IMR-90 (cell line): ENCODE results near the gene LRP1B. TPM values are rescaled to one million over a fixed set of nuclear protein-coding genes. Genes with fewer than 3 reads are reported as not detected.

Experiments
- ATAC-seq: fragments of 200-7000 bp; cut with Tn5 transposase; 2 replicates; pipeline ENCODE4 v1.9.1; 2020; ENCODE audit warnings: low read depth, mild to moderate bottlenecking, moderate library complexity
- BruUV-seq: library from RNA; stranded (reverse); fragments of 400-500 nt; replicated peaks from 2 replicates; lab custom pipeline; 2021; lab: Mats Ljungman, UMichigan
- CTCF ChIA-PET: fragments of 300-600 bp; formaldehyde crosslinking; extraction: SDS; loops from one replicate; lab custom pipeline; 2021; ENCODE audit warnings: antibody characterized with exemption; lab: Yijun Ruan, JAX
- POLR2A ChIA-PET: fragments of 300-600 bp; sonication (Branson Sonifier 250); formaldehyde crosslinking; loops from one replicate; lab custom pipeline; 2022; ENCODE audit warnings: antibody characterized with exemption; ENCODE audit not compliant: unreplicated experiment; lab: Charles Lee
- DNase-seq: peaks from one replicate; pipeline ENCODE4 v3.0.0; 2013
- H2AFZ ChIP-seq: replicated peaks from 2 replicates; pipeline ENCODE3; 2013; ENCODE audit warnings: low read length, mild to moderate bottlenecking; ENCODE audit not compliant: poor library complexity
- H2AK5ac ChIP-seq: 2 replicates; pipeline ENCODE4 v1.6.1; 2013; ENCODE audit warnings: low read depth, low read length, inconsistent platforms
- H2AK9ac ChIP-seq: replicated peaks from 2 replicates; pipeline ENCODE3; 2013; ENCODE audit warnings: mild to moderate bottlenecking, low read depth, low read length, moderate library complexity; ENCODE audit not compliant: poor library complexity
- H2BK120ac ChIP-seq: 2 replicates; pipeline ENCODE4 v1.6.1; 2013; ENCODE audit warnings: low read depth, low read length, inconsistent platforms
- H2BK15ac ChIP-seq: 3 replicates; pipeline ENCODE4 v1.6.1; 2013; ENCODE audit warnings: low read depth, low read length, inconsistent platforms
- H2BK20ac ChIP-seq: 2 replicates; pipeline ENCODE4 v1.6.1; 2013; ENCODE audit warnings: low read depth, mild to moderate bottlenecking, inconsistent platforms, low read length, moderate library complexity
- H2BK5ac ChIP-seq: 2 replicates; pipeline ENCODE4 v1.6.1; 2013; ENCODE audit warnings: mild to moderate bottlenecking, low read depth, low read length, inconsistent platforms; ENCODE audit not compliant: poor library complexity, severe bottlenecking
- H3K14ac ChIP-seq: replicated peaks from 2 replicates; pipeline ENCODE4 v1.6.1; 2013; ENCODE audit warnings: low read depth, low read length, inconsistent platforms
- H3K18ac ChIP-seq: 2 replicates; pipeline ENCODE4 v1.6.1; 2013; ENCODE audit warnings: low read depth, low read length, control low read depth
- H3K23ac ChIP-seq: 2 replicates; pipeline ENCODE4 v1.6.1; 2013; ENCODE audit warnings: low read depth, low read length, inconsistent platforms
- H3K27ac ChIP-seq: 2 replicates; pipeline ENCODE4 v1.5.1; 2013; ENCODE audit warnings: mild to moderate bottlenecking, control low read depth, low read length; ENCODE audit not compliant: insufficient read depth
- H3K27me3 ChIP-seq: 2 replicates; pipeline ENCODE4 v1.6.1; 2013; ENCODE audit warnings: low read length; ENCODE audit not compliant: control insufficient read depth, insufficient read depth
- H3K36me3 ChIP-seq: 2 replicates; pipeline ENCODE4 v1.6.1; 2013; ENCODE audit warnings: low read length, mixed read lengths; ENCODE audit not compliant: control insufficient read depth, insufficient read depth
- H3K4ac ChIP-seq: 2 replicates; pipeline ENCODE4 v1.6.1; 2013; ENCODE audit warnings: low read depth, low read length, inconsistent platforms
- H3K4me1 ChIP-seq: 2 replicates; pipeline ENCODE4 v1.6.1; 2013; ENCODE audit warnings: low read length, mixed read lengths; ENCODE audit not compliant: control insufficient read depth, insufficient read depth
- H3K4me2 ChIP-seq: 2 replicates; pipeline ENCODE4 v1.6.1; 2013; ENCODE audit warnings: low read depth, mild to moderate bottlenecking, control low read depth, low read length, moderate library complexity
- H3K4me3 ChIP-seq: 2 replicates; pipeline ENCODE4 v1.5.1; 2013; ENCODE audit warnings: low read depth, mild to moderate bottlenecking, control low read depth, low read length, moderate library complexity; ENCODE audit not compliant: insufficient read depth
- H3K56ac ChIP-seq: 2 replicates; pipeline ENCODE4 v1.6.1; 2013; ENCODE audit warnings: low read length, inconsistent platforms; ENCODE audit not compliant: insufficient read depth; ENCODE audit errors: extremely low read depth
- H3K79me1 ChIP-seq, 2 experiments: 2 replicates each; pipeline ENCODE4 v1.6.1; 2013; ENCODE audit warnings: low read length in 2 of 2, inconsistent platforms in 1 of 2, low read depth in 1 of 2
- H3K9ac ChIP-seq: 2 replicates; pipeline ENCODE4 v1.6.1; 2013; ENCODE audit warnings: low read depth, low read length, control low read depth
- H3K9me1 ChIP-seq: 2 replicates; pipeline ENCODE4 v1.6.1; 2013; ENCODE audit warnings: low read length, inconsistent platforms; ENCODE audit not compliant: insufficient read depth
- H3K9me3 ChIP-seq: 2 replicates; pipeline ENCODE4 v1.6.1; 2013; ENCODE audit warnings: low read length; ENCODE audit not compliant: control insufficient read depth, insufficient read depth
- H4K20me1 ChIP-seq: 2 replicates; pipeline ENCODE4 v1.6.1; 2013; ENCODE audit warnings: low read length, inconsistent platforms; ENCODE audit not compliant: insufficient read depth
- H4K5ac ChIP-seq: 2 replicates; pipeline ENCODE4 v1.6.1; 2013; ENCODE audit warnings: mild to moderate bottlenecking, low read depth, low read length, control low read depth
- H4K8ac ChIP-seq, 2 experiments: 2 replicates each; pipeline ENCODE4 v1.6.1; 2013; ENCODE audit warnings: low read depth in 2 of 2, low read length in 2 of 2, control low read depth in 1 of 2, inconsistent platforms in 1 of 2
- H4K91ac ChIP-seq: 2 replicates; pipeline ENCODE4 v1.6.1; 2013; ENCODE audit warnings: low read depth, low read length, inconsistent platforms; ENCODE audit not compliant: insufficient read depth
- BHLHE40 ChIP-seq: fragments of 150-350 bp; IDR thresholded peaks from 2 replicates; pipeline ENCODE4 v1.6.1; 2016; ENCODE audit warnings: mild to moderate bottlenecking, low read depth, low read length
- CEBPB ChIP-seq: IDR thresholded peaks from 2 replicates; pipeline ENCODE4 v1.6.1; 2012; ENCODE audit warnings: low read depth, low read length, improper control_type of control experiment
- CHD1 ChIP-seq: IDR thresholded peaks from 2 replicates; pipeline ENCODE4 v1.6.1; 2012; ENCODE audit warnings: low read depth, low read length, improper control_type of control experiment
- CTCF ChIP-seq: conservative IDR thresholded peaks from 2 replicates; pipeline ENCODE4 v1.5.1; 2012; ENCODE audit warnings: mild to moderate bottlenecking, low read depth, low read length, improper control_type of control experiment
- FOS ChIP-seq: fragments of 150-350 bp; IDR thresholded peaks from 2 replicates; pipeline ENCODE4 v1.6.1; 2016; ENCODE audit warnings: low read depth, low read length
- MAFK ChIP-seq: IDR thresholded peaks from 2 replicates; pipeline ENCODE4 v1.6.1; 2012; ENCODE audit warnings: low read depth, low read length, improper control_type of control experiment
- MAZ ChIP-seq: IDR thresholded peaks from 2 replicates; pipeline ENCODE4 v1.6.1; 2012; ENCODE audit warnings: low read depth, mild to moderate bottlenecking, low read length, improper control_type of control experiment, moderate library complexity, borderline replicate concordance
- MXI1 ChIP-seq: IDR thresholded peaks from 2 replicates; pipeline ENCODE4 v1.6.1; 2012; ENCODE audit warnings: low read depth, mild to moderate bottlenecking, low read length, moderate library complexity, borderline replicate concordance
- NFE2L2 ChIP-seq: fragments of 150-350 bp; IDR thresholded peaks from 2 replicates; pipeline ENCODE4 v1.6.1; 2016; ENCODE audit warnings: low read depth, mild to moderate bottlenecking, low read length
- POLR2A ChIP-seq: IDR thresholded peaks from 2 replicates; pipeline ENCODE4 v1.6.1; 2012; ENCODE audit warnings: mild to moderate bottlenecking, low read depth, low read length
- RAD21 ChIP-seq: IDR thresholded peaks from 2 replicates; pipeline ENCODE4 v1.6.1; 2012; ENCODE audit warnings: low read length, improper control_type of control experiment
- RCOR1 ChIP-seq: IDR thresholded peaks from 2 replicates; pipeline ENCODE4 v1.6.1; 2012; ENCODE audit warnings: mild to moderate bottlenecking, low read length, improper control_type of control experiment; ENCODE audit not compliant: insufficient replicate concordance
- RFX5 ChIP-seq: IDR thresholded peaks from 2 replicates; pipeline ENCODE4 v1.8.0; 2012; ENCODE audit warnings: low read depth, mild to moderate bottlenecking, low read length, moderate library complexity
- SMC3 ChIP-seq: fragments of 150-350 bp; IDR thresholded peaks from 2 replicates; pipeline ENCODE4 v1.6.1; 2016; ENCODE audit warnings: low read depth, mild to moderate bottlenecking, antibody characterized with exemption, low read length, moderate library complexity
- WGBS, 2 experiments: methylation state at CpG; one replicate each; pipeline versions ENCODE4 v1.1.5 to v1.1.7; 2013; ENCODE audit warnings: missing lambda C conversion rate in 2 of 2; ENCODE audit not compliant: insufficient read length in 1 of 2; ENCODE audit errors: extremely low coverage in 2 of 2; 5-methylcytosine and 5-hydroxymethylcytosine counted together
- dilution Hi-C: fragments of 300-500 bp; cut with HindIII; formaldehyde crosslinking; loops from one replicate; pipeline ENCODE4 v1.14.3; 2018; ENCODE audit warnings: low sequenced_read_pairs; ENCODE audit not compliant: unreplicated experiment
- in situ Hi-C: fragments of 300-500 bp; cut with MboI; formaldehyde crosslinking; loops from 3 replicates; pipeline ENCODE4 v1.14.3; 2019; ENCODE audit warnings: low sequenced_read_pairs, inconsistent platforms, mixed read lengths
- intact Hi-C: fragments of 100-400 bp; cut with micrococcal nuclease; formaldehyde crosslinking; loops from 2 replicates; pipeline ENCODE4 v1.10.0; 2022
- polyA plus RNA-seq, 3 experiments: library from polyadenylated mRNA; depleted of rRNA; stranded (reverse); fragments of >200 nt; gene quantifications; 2 replicates each; pipeline ENCODE4 v1.2.3, GENCODE V29; 2012; ENCODE audit warnings: low replicate concordance in 1 of 3
- total RNA-seq: library from RNA; depleted of rRNA; stranded (reverse); fragments of >200 nt; gene quantifications from 2 replicates; pipeline ENCODE4 v1.2.3, GENCODE V29; 2012
- TF ChIP-seq, protein P1 (sequence below): fragments of 150-350 bp; IDR thresholded peaks from 2 replicates; pipeline ENCODE4 v1.6.1; 2017; ENCODE audit warnings: mild to moderate bottlenecking, antibody characterized with exemption, low read length, low read depth
- TF ChIP-seq, protein P2 (sequence below): fragments of 150-350 bp; IDR thresholded peaks from 2 replicates; pipeline ENCODE4 v1.6.1; 2016; ENCODE audit warnings: low read depth, mild to moderate bottlenecking, low read length, moderate library complexity, borderline replicate concordance

Gene LRP1B
- total and polyA plus RNA-seq, 2 of the 4 experiments (the other 2 are of a cell fraction), result under 0.01 to 0.02 TPM

- Histone ChIP-seq H2AK5ac (no peak overlapping the region), H3K79me1 (no peaks in the 10 kb centered on the region), H3K4me2 (no peak overlapping the region), H3K4me1 (no peaks in the 10 kb centered on the region), H3K4me3 (no peak overlapping the region), H3K36me3 (no peaks in the 10 kb centered on the region), H2BK15ac (no peak overlapping the region), H3K27ac (no peak overlapping the region), H4K91ac (no peak overlapping the region), H4K8ac (no peak overlapping the region), H2BK5ac (no peak overlapping the region), H2AK9ac (no peak overlapping the region), H3K9me1 (no peaks in the 10 kb centered on the region), H4K5ac (no peak overlapping the region), H3K23ac (no peak overlapping the region), H2BK120ac (no peak overlapping the region), H4K20me1 (no peaks in the 10 kb centered on the region), H3K4ac (no peak overlapping the region), H2AFZ (no peak overlapping the region), H2BK20ac (no peak overlapping the region), H3K56ac (no peak overlapping the region), H3K9me3 (no peaks in the 10 kb centered on the region), H3K27me3 (no peaks in the 10 kb centered on the region), H3K14ac (no peak overlapping the region), H3K9ac (no peak overlapping the region), H3K18ac (peak overlapping the region; percentile 76; the same call in 1 of the 2 replicates)
- DNase-seq (peak; percentile 69), ATAC-seq (peak; percentile 80)
- intact Hi-C loops, result loop anchor here (5.0 to 10.0 kb wide), 2 partner anchors 276 to 691 kb away; no protein-coding TSS in a partner anchor
- in situ Hi-C loops, result no loop called here
- CTCF ChIA-PET, result interaction anchor here (0.6 to 0.7 kb wide), 4 partner anchors 15 to 1927 kb away, joined by 3 read pairs; no protein-coding TSS in a partner anchor
- TF ChIP-seq RFX5, result no peak
- TF ChIP-seq CEBPB, result peak; percentile 95
- TF ChIP-seq, protein P1, sequence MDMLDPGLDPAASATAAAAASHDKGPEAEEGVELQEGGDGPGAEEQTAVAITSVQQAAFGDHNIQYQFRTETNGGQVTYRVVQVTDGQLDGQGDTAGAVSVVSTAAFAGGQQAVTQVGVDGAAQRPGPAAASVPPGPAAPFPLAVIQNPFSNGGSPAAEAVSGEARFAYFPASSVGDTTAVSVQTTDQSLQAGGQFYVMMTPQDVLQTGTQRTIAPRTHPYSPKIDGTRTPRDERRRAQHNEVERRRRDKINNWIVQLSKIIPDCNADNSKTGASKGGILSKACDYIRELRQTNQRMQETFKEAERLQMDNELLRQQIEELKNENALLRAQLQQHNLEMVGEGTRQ, result no peak
- TF ChIP-seq FOS, result no peak
- no peak for TF ChIP-seq BHLHE40
- no peak for TF ChIP-seq MAFK
- no peak for TF ChIP-seq NFE2L2
- no peak for TF ChIP-seq POLR2A
- no peak for TF ChIP-seq RCOR1
- TF ChIP-seq CTCF, result peak; percentile 67
- TF ChIP-seq, protein P2, sequence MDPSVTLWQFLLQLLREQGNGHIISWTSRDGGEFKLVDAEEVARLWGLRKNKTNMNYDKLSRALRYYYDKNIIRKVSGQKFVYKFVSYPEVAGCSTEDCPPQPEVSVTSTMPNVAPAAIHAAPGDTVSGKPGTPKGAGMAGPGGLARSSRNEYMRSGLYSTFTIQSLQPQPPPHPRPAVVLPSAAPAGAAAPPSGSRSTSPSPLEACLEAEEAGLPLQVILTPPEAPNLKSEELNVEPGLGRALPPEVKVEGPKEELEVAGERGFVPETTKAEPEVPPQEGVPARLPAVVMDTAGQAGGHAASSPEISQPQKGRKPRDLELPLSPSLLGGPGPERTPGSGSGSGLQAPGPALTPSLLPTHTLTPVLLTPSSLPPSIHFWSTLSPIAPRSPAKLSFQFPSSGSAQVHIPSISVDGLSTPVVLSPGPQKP, result no peak
- TF ChIP-seq RAD21, result peak; percentile 63
- TF ChIP-seq MXI1, result no peak
- TF ChIP-seq MAZ, result no peak
- no peak for TF ChIP-seq CHD1
- peak; percentile 53 for TF ChIP-seq SMC3
- BruUV-seq, result no TSS peak
- dilution Hi-C loops, result no loop called here
- POLR2A ChIA-PET, result no interaction called here
- no CpG with 5 or more reads among the region's 2 CpGs for WGBS, 2 experiments
These were observed 1267.1 kb downstream of the LRP1B start for GRCh38 chr2:140863713-140864112.
